GM21423 (cell line): ENCODE measurements around the gene ANKRD18A.

Source experiments
- ATAC-seq: cut with Tn5 transposase; IDR thresholded peaks from one replicate; pipeline ENCODE4 v1.9.1; 2021; ENCODE audit warnings: mild to moderate bottlenecking, moderate library complexity; ENCODE audit not compliant: unreplicated experiment

Gene ANKRD18A

DNA sequence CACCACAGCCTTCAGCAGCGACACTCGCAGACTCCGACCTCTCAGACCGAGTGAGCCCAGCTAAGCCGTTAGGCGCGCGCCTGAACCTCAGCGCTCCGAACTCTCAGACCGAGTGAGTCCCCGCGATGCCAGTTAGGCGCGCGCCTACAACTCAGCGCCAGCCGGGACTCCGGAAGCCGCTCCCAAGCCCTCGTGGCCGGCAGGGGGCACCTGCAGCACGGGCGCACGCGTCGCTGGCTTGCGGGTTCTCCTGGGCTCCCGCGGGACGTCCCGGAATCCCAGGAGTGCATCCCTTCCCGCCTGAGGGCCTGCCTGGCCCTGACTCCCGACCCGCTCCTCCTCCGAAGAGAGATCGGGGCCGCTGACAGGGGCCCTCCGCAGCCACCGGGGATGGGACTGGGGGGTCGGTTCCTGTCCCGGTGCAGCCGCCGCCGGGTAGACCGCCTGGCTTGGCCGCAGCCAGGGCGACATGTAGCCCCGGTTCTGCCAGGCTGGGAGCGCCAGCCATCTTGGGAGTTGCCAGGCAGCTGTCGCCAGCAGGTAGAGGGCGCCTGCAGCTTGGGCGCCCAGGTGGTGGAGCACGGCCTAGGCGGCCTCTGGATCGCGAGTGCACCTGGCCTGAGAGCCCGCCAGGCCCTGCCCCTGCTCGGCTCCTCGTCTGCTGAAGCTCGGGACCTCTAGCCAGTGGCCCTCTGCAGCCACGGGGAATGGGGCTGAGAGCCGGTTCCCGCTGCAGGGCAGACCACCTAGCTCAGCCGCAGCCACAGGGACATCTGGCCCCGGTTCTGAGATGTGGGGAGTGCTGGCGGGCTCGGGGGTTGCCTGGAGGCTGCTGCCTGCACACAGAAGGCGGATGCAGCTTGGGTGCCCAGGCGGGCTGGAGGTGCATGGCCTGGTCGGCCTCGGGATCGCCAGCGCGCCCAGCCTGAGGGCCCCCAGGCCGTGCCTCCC is at the start of gene ANKRD18A:
TSS of gene ANKRD18A (minus strand) at position 114 of the 951 bp plus-strand sequence. CDS start 311 bp downstream, outside the sequence.
- peak; percentile 67 for ATAC-seq

GRCh38 chr9:38668791-38669466 is 48.5 kb upstream of the ANKRD18A start:
- ATAC-seq = no peak

- no peak for ATAC-seq
Observed at GRCh38 chr9:38662763-38663593, 42.6 kb upstream of the ANKRD18A start.

DNA sequence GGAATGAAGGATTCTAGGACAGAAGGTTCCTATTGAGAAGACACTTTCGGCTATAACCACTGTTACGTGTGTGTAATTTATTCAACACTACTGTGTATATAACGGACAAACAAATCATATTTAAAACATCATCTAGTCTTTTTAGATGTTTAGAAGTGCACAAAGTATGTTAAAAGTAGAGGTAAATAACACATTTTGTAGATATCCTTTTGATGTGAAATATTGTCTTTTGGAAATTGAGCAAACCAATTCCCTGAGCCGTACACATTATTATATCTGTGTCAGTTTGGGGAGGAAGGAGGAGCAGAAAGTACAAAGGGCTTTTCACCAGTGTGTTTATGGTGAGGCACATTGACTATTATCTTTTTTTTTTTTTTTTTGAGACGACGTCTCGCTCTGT is 39.1 kb upstream of the ANKRD18A start:
- no peak for ATAC-seq

- no peak for ATAC-seq
Observed at GRCh38 chr9:38656896-38657295, 36.5 kb upstream of the ANKRD18A start.

DNA sequence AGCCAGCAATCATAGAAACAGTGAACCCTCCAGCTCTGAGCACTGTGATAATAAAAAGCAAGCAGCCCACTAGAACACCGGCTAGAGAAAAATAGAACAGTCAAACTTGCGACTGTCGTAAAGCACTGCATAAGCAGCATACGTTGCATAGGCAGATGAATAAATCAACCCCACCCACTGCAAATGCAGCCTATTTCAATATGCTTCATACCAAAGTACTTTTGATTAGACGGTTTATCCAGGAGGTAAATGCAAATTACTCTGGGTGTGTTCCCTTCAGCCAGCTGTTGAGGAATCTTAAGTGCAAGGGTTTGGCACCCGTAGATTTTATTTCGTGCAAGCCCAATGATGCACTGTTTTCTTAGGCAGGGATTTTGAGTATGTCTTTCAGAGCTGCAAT is 32.1 kb upstream of the ANKRD18A start:
- no peak for ATAC-seq

GRCh38 chr9:38652044-38652443 is 31.6 kb upstream of the ANKRD18A start:
- ATAC-seq = no peak

GRCh38 chr9:38651400-38652042 is 31.1 kb upstream of the ANKRD18A start:
- no peak for ATAC-seq

DNA sequence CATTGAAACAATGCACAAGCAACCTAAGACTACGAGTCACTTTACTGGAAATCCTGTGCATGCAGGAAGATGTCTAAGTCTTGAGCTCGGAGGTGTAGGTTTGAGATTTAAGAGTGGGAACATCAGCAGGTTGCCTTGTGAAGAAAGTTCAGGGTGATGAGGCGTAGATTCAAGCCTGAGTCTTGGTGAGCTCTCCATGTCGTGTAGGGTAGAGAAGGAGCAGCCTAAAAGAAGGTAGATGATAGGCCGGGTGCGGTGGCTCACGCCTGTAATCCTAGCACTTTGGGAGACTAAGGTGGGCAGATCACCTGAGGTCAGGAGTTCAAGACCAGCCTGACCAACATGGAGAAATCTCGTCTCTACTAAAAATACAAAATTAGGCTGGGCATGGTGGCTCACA is 30.2 kb upstream of the ANKRD18A start:
- no peak for ATAC-seq

DNA sequence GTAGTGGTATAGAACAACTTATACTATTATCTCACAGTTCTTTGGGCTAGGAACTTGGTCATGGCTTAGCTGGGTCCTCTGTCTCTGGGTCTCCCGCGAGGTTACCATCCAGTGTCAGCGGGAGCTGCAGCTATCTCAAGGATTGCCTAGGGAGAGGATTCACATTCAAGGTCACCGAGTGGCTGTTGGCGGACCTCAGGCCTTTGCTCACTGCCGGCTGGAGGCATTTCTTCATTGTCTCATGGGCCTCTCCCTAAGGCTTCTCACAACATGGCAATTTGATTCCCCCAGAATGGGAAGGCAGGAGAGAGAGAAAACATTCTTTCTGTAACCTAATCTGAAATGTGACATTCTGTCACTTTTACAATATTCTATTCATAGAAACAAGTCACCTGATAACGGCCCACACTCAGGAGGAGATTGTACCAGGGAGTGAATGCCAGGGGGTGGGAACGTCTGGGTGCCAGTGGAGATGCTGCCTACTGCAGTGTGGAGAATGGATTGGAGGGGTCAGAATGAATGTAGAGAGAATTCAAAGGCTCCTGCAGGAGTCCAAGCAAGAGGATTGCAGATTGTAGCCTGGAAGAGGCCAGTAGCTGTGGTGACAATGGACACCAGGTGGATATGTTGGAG is 29.5 kb upstream of the ANKRD18A start:
- ATAC-seq = no peak

DNA sequence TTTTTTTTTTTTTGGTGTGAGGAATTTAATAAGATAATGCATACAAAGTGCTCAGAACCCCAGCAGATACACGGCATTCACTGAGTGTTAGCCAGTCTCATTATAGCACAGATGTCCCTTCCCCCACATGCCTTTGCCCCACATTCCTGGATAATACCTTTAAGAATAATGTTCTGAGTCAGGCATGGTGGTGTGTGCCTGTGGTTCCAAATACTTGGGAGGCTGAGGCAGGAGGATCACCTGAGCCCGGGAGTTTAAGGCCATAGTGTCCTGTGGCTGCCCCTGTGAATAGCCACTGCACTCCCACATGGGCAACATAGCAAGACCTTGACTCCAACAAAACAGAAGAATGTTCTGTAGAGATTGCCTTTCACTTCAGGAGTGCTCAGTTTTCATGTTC is 24.2 kb upstream of the ANKRD18A start:
- no peak for ATAC-seq

GRCh38 chr9:38643815-38644173 is 23.4 kb upstream of the ANKRD18A start:
- ATAC-seq = no peak

DNA sequence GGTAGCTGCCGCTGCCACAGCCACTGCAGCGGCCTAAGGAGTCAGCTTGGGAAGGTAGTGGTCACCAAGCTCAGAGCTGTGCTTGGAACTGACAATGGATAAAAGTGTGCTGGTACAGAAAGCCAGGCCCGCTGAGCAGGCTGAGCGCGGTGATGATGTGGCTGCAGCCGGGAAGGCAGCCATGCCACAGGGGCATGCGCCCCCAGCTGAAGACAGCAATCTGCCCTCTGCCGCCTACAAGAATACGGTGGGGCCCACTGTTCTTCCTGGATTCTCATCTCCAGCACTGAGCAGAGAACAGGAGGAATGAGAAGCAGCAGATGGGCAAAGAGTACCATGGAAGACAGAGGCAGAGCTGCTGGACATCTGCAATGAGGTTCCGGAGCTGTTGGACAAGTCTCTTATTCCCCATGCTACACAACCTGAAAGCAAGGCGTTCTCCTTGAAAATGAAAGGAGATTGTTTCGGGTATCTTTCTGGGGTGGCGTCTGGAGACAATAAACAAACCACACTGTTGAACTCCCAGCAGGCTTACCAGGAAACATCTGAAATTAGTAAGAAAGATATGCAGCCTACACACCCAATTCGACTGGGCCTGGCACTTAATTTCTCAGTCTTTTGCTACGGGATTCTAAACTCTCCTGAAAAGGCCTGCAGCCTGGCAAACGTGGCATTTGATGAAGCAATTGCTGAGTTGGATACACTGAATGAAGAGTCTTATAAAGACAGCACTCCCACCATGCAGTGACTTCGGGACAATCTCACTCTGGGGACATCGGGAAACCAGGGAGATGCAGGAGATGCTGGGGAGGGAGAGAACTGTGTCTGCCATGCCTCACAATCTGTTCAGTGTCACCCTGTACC is 22.8 kb upstream of the ANKRD18A start:
- ATAC-seq = no peak

DNA sequence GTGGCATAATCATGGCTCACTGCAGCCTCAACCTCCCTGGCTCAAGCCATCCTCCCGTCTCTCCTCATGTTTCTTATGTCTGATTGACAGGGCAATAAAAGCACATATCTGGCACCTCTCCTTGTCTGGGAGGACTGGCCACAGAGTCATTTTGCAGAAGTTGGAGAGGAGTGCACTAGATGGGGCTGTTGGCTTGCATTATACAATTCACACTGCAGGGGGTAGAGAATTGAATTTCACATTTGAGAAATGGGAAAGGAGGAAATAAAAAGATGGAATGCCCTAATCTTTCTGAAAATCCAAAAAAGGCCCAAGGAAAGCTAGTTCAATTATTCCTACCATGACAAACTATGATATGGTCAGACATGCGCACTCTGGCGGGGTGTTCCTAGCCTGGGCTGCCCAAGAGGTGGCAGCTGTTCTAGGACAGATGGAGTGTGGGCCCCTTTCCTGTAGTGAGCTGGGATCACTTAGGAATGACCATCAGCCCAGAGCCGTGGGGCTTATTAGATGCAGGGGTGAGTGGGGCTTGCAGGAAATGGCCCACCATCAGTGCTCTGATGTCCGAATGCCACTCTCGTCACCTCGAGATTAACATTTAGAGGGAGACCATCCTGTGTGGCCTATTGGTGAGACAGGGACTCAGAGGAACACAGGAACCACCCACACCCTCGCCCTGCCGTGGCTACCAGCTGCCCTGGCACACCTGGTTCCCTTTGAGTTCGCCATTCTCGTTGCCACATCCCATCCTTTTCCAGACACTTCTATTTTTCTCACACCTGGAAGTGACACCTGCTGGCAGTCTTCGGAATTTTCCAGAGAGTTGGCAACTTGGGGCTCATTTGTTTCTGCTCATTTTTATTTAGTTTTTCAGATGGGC is 21.8 kb upstream of the ANKRD18A start:
- ATAC-seq = no peak

- ATAC-seq = no peak
Observed at GRCh38 chr9:38641142-38641541, 20.7 kb upstream of the ANKRD18A start.

- no peak for ATAC-seq
Observed at GRCh38 chr9:38639577-38639940, 19.2 kb upstream of the ANKRD18A start.

DNA sequence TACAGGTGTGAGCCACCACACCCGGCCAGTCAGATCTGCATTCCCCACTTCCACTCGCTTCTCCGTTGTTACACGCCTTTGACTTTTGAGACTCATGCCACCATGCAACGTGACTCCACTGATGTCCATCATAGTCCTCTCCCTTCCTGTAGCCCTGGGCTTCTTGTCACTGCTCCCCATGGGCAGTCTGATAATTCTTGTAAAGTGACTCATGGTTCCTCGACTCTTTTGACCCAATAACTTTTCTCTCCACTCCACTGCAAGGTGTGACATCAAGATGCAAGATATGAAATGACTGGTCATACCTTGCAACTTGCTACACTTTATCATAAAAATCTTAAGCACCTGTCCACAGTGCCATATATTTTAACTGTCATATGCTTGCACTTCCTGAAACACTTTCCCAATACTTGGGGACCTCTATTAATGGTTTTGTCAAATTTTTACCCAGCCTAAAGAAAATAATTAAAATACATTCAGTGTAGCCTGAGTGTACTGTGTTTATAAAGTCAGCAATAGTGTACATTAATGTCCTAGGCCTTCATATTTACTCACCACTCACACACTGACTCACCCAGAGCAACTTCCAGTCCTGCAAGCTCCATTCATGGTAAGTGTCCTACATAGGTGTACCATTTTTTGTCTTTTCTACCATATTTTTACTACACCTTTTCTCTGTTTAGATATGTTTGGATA is 18.6 kb upstream of the ANKRD18A start:
- ATAC-seq = no peak

DNA sequence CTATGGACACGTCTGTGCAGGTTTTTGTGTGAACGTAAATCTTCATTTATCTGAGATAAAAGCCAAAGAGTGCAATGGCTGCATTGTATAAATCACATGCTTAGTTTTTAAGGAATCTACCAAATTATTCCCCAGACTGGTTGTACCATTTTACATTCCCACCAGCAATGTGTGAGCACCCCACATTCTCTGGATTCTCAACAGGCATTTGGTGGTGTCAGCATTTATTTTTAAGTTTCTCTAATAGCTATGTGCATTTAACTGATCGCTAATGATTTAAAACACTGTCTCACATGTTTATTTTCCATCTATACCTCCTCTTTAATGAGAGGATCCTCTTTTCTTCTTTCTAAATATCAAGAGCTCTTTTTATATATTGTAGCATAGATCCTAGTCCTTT is 13.9 kb upstream of the ANKRD18A start:
- ATAC-seq = no peak
